ENCODE results near the gene IL22RA1.
A peak's percentile ranks its signal among the peaks of the same experiment; 100 is the strongest.

IL22RA1 gene

GRCh38 chr1:24095140-24095859, 47.6 kb downstream of the IL22RA1 start:
- DNase-seq: no peak

GRCh38 chr1:24094554-24094953, 48.4 kb downstream of the IL22RA1 start:
- DNase-seq: no peak

- no peak for DNase-seq
Observed at GRCh38 chr1:24093732-24094131, 49.2 kb downstream of the IL22RA1 start.

GRCh38 chr1:24092979-24093378, 50.0 kb downstream of the IL22RA1 start:
- DNase-seq: no peak

- DNase-seq: no peak
Observed at GRCh38 chr1:24091971-24092482, 50.9 kb downstream of the IL22RA1 start.

- DNase-seq: no peak
Observed at GRCh38 chr1:24090736-24091135, 52.2 kb downstream of the IL22RA1 start.

- DNase-seq: no peak
Observed at GRCh38 chr1:24089743-24090555, 53.0 kb downstream of the IL22RA1 start.

- DNase-seq: no peak
Observed at GRCh38 chr1:24089027-24089742, 53.8 kb downstream of the IL22RA1 start.

GRCh38 chr1:24086466-24086865, 56.5 kb downstream of the IL22RA1 start:
- no peak for DNase-seq

GRCh38 chr1:24085546-24085945, 57.4 kb downstream of the IL22RA1 start:
- DNase-seq: no peak

GRCh38 chr1:24085007-24085406, 57.9 kb downstream of the IL22RA1 start:
- DNase-seq: no peak

GRCh38 chr1:24084050-24084449, 58.9 kb downstream of the IL22RA1 start:
- no peak for DNase-seq

- DNase-seq: no peak
Observed at GRCh38 chr1:24082372-24082771, 60.6 kb downstream of the IL22RA1 start.

- DNase-seq: no peak
Observed at GRCh38 chr1:24081190-24081589, 61.8 kb downstream of the IL22RA1 start.

- DNase-seq: no peak
Observed at GRCh38 chr1:24080131-24080530, 62.8 kb downstream of the IL22RA1 start.

- DNase-seq: no peak
Observed at GRCh38 chr1:24077278-24077978, 65.5 kb downstream of the IL22RA1 start.

GRCh38 chr1:24075946-24076345, 67.0 kb downstream of the IL22RA1 start:
- no peak for DNase-seq

- DNase-seq: no peak
Observed at GRCh38 chr1:24075590-24075854, 67.4 kb downstream of the IL22RA1 start.

GRCh38 chr1:24074817-24075589, 67.9 kb downstream of the IL22RA1 start:
- no peak for DNase-seq

GRCh38 chr1:24074196-24074595, 68.7 kb downstream of the IL22RA1 start:
- no peak for DNase-seq

- DNase-seq: no peak
Observed at GRCh38 chr1:24071941-24072340, 71.0 kb downstream of the IL22RA1 start.

GRCh38 chr1:24070821-24071393, 72.0 kb downstream of the IL22RA1 start:
- DNase-seq: peak; percentile 35 to 48

All from NCI-H187 (cell line).